Ovary (tissue), 9 donors: ENCODE results near the gene SCN5A. TPM values are rescaled to one million over a fixed set of nuclear protein-coding genes. Genes with fewer than 3 reads are reported as not detected.

ENCODE experiments used
- DNase-seq, 5 donors: peaks; one replicate each; pipeline ENCODE4 v3.0.0-alpha.2; 2019 to 2020
- H3K27ac ChIP-seq, 2 donors: fragments of 200-600 bp; one replicate each; pipeline versions ENCODE4 v1.5.1 to v1.8.0; 2019 to 2022
- H3K27me3 ChIP-seq: fragments of 200-600 bp; one replicate; pipeline ENCODE4 v1.8.0; 2022
- H3K36me3 ChIP-seq: fragments of 200-600 bp; sonication (generic); one replicate; pipeline ENCODE4 v1.5.1; 2019
- H3K4me1 ChIP-seq: one replicate; pipeline ENCODE4 v1.8.1; 2013; ENCODE audit warnings: mild to moderate bottlenecking, moderate library complexity; ENCODE audit not compliant: insufficient read depth
- H3K4me3 ChIP-seq: fragments of 200-600 bp; sonication (generic); one replicate; pipeline ENCODE4 v1.5.1; 2017
- H3K9me3 ChIP-seq, 2 donors: fragments of 200-600 bp in 1 of 2; sonication (generic) in 1 of 2; one replicate each; pipeline versions ENCODE4 v1.5.1 to v1.8.1; 2013 to 2019; ENCODE audit warnings: mild to moderate bottlenecking in 1 of 2, moderate library complexity in 1 of 2
- CTCF ChIP-seq, 3 donors: fragments of 450-650 bp in 2 of 3; fragments of 200-600 bp in 1 of 3; IDR thresholded peaks; one replicate each; pipeline versions ENCODE4 v1.5.1 to v1.8.0; 2016 to 2022; ENCODE audit warnings: antibody characterized with exemption in 3 of 3, mild to moderate bottlenecking in 1 of 3
- EP300 ChIP-seq: sonication (generic); formaldehyde crosslinking; IDR thresholded peaks from one replicate; pipeline ENCODE4 v1.6.1; 2017; ENCODE audit warnings: antibody characterized with exemption
- POLR2A ChIP-seq: fragments of 450-650 bp; IDR thresholded peaks from one replicate; pipeline ENCODE4 v1.6.1; 2017; ENCODE audit warnings: antibody characterized with exemption, mild to moderate bottlenecking, moderate library complexity
- WGBS, 3 donors: extraction: QIAGEN DNeasy Blood & Tissue Kit in 1 of 3; methylation state at CpG; one replicate each; pipeline versions ENCODE4 v1.1.5 to v1.1.7; 2013 to 2017; 5-methylcytosine and 5-hydroxymethylcytosine counted together
- intact Hi-C, 4 donors: fragments of 100-400 bp; cut with DNase I; formaldehyde crosslinking; loops; one replicate each; pipeline versions ENCODE4 v1.11.0 to v1.15.1; 2022 to 2023
- polyA plus RNA-seq, 2 donors: library from polyadenylated mRNA; stranded (reverse); fragments of 200-250 nt in 1 of 2; fragments of 350-450 nt in 1 of 2; fragmentation: Illumina TruSeq in 1 of 2; extraction: RNeasy Lipid Tissue Mini Kit (QIAGEN cat#74804) in 1 of 2; gene quantifications; one replicate each; pipeline ENCODE4 v1.2.3, GENCODE V29; 2013 to 2014
- total RNA-seq, 7 donors: library from RNA; depleted of rRNA in 2 of 7; stranded (reverse); fragments of >200 nt in 2 of 7; fragmentation: NEBNext Ultra II Directional in 3 of 7; extraction: Animal tissue kit (Norgen Biotek cat#: 25700) in 3 of 7; gene quantifications; one replicate each; pipeline versions ENCODE4 v1.1.0 to v1.2.4, GENCODE V29; 2016 to 2023
- donor health status: DM: no; HTN: no; CAD: no; lungs with moderate emphysema.
- donor health status: DM: no; HTN: no; CAD: no.
- donor health status: Bipolar disorder and iron deficiency.
- donor health status: DM: yes; HTN: yes; CAD: no.
- donor health status: DM: no; HTN: no; CAD: no.
- donor health status: DM: yes; HTN: yes; CAD: no.

SCN5A gene
- total and polyA plus RNA-seq, 9 donors = 0.67 to 4.7 (median 2.1) TPM

GRCh38 chr3:38636464-38636863 lies 13.0 kb downstream of the SCN5A start:
- intact Hi-C loops = no loop called here
- DNase-seq = no peak
- no peak for TF ChIP-seq POLR2A
- no peak for TF ChIP-seq EP300
- no peak for TF ChIP-seq CTCF (IDR thresholded peaks at IDR 0.05)

GRCh38 chr3:38634111-38634510 lies 15.4 kb downstream of the SCN5A start:
- Histone ChIP-seq H3K9me3 (no peaks in the 10 kb centered on the region), H3K4me3 (no peak overlapping the region), H3K4me1 (no peaks in the 10 kb centered on the region), H3K27ac (no peak overlapping the region), H3K36me3 (no peaks in the 10 kb centered on the region), H3K27me3 (no peaks in the 10 kb centered on the region)
- TF ChIP-seq EP300 (no peak), CTCF (IDR thresholded peaks at IDR 0.05) (no peak), POLR2A (no peak)
- no peak for DNase-seq
- WGBS, 3 donors = 59 to 63% (median 61%) methylated on average over 11 of the region's 11 CpGs
- intact Hi-C loops = no loop called here

More at GRCh38 chr3:38636464-38636863, 13.0 kb downstream of the SCN5A start:
- Histone ChIP-seq H3K27me3 (no peaks in the 10 kb centered on the region), H3K4me3 (no peak overlapping the region), H3K36me3 (no peaks in the 10 kb centered on the region), H3K4me1 (no peaks in the 10 kb centered on the region), H3K27ac (no peak overlapping the region), H3K9me3 (no peaks in the 10 kb centered on the region)
- 80 to 88% (median 85%) methylated on average over 7 of the region's 7 CpGs for WGBS, 3 donors

GRCh38 chr3:38632989-38633388 lies 16.5 kb downstream of the SCN5A start:
- H3K4me3 ChIP-seq = no peak overlapping the region
- H3K27ac ChIP-seq = no peak overlapping the region
- H3K36me3 ChIP-seq = no peaks in the 10 kb centered on the region
- WGBS, 3 donors = 90 to 93% (median 91%) methylated on average over 12 of the region's 12 CpGs
- TF ChIP-seq CTCF (IDR thresholded peaks at IDR 0.05) = no peak
- TF ChIP-seq EP300 = no peak
- TF ChIP-seq POLR2A = no peak
- H3K27me3 ChIP-seq = no peaks in the 10 kb centered on the region
- H3K9me3 ChIP-seq = no peaks in the 10 kb centered on the region
- intact Hi-C loops = no loop called here
- no peaks in the 10 kb centered on the region for H3K4me1 ChIP-seq
- no peak for DNase-seq

- peak in 3 of 5 donors; percentile 17 to 41 (median 29) for DNase-seq
- WGBS, 3 donors = 15 to 23% (median 22%) methylated on average over 5 of the region's 5 CpGs
- Histone ChIP-seq H3K36me3 (no peaks in the 10 kb centered on the region), H3K4me3 (no peak overlapping the region), H3K27ac (no peak overlapping the region), H3K4me1 (no peaks in the 10 kb centered on the region), H3K27me3 (no peaks in the 10 kb centered on the region), H3K9me3 (no peaks in the 10 kb centered on the region)
- TF ChIP-seq CTCF (IDR thresholded peaks at IDR 0.05) (no peak), EP300 (no peak), POLR2A (no peak)
- intact Hi-C loops = no loop called here
Measured at GRCh38 chr3:38630606-38631005, 18.9 kb downstream of the SCN5A start.
